H1 (cell line): ENCODE measurements around the gene KISS1R.

ENCODE experiments used
- ATF3 ChIP-seq: IDR thresholded peaks from 2 replicates; pipeline ENCODE4 v1.6.1; 2011; ENCODE audit warnings: low read depth, mild to moderate bottlenecking, low read length; ENCODE audit not compliant: insufficient read depth
- CEBPB ChIP-seq: IDR thresholded peaks from 2 replicates; pipeline ENCODE4 v1.6.1; 2012; ENCODE audit warnings: low read depth, low read length
- CHD1 ChIP-seq: IDR thresholded peaks from 2 replicates; pipeline ENCODE4 v1.6.1; 2012; ENCODE audit warnings: low read depth, low read length, improper control_type of control experiment
- CTCF ChIP-seq, 3 experiments: IDR thresholded peaks; 1 replicate in 2 of 3; 2 replicates in 1 of 3; pipeline versions ENCODE4 v1.5.1 to v1.6.1; 2011; ENCODE audit warnings: low read length in 3 of 3, mild to moderate bottlenecking in 3 of 3, inconsistent platforms in 2 of 3, low read depth in 1 of 3, moderate library complexity in 1 of 3; ENCODE audit not compliant: insufficient read depth in 1 of 3; ENCODE audit errors: control extremely low read depth in 1 of 3
- EGR1 ChIP-seq: IDR thresholded peaks from 2 replicates; pipeline ENCODE4 v1.6.1; 2011; ENCODE audit warnings: low read depth, low read length, borderline replicate concordance
- EP300 ChIP-seq, 2 experiments: IDR thresholded peaks; 1 replicate in 1 of 2; 2 replicates in 1 of 2; pipeline ENCODE4 v1.6.1; 2011 to 2012; ENCODE audit warnings: low read depth in 2 of 2, low read length in 2 of 2, mild to moderate bottlenecking in 2 of 2, borderline replicate concordance in 1 of 2, inconsistent platforms in 1 of 2, moderate library complexity in 1 of 2
- EZH2 ChIP-seq: fragments of 200-600 bp; sonication (generic); IDR thresholded peaks from 2 replicates; pipeline ENCODE4 v1.7.1; 2012; ENCODE audit warnings: low read depth, mild to moderate bottlenecking, moderate library complexity, low read length, inconsistent platforms; ENCODE audit not compliant: severe bottlenecking
- POLR2A ChIP-seq, 2 experiments: IDR thresholded peaks; 1 replicate in 1 of 2; 2 replicates in 1 of 2; pipeline ENCODE4 v1.6.1; 2011; ENCODE audit warnings: low read depth in 2 of 2, low read length in 2 of 2, mild to moderate bottlenecking in 2 of 2; ENCODE audit errors: control extremely low read depth in 1 of 2
- ZNF274 ChIP-seq: IDR thresholded peaks from 2 replicates; pipeline ENCODE4 v1.7.0; 2012; ENCODE audit warnings: low read length, borderline replicate concordance; ENCODE audit errors: extremely low read depth

GRCh38 chr19:931860-932647, 14.9 kb downstream of the KISS1R start:
- no peak for TF ChIP-seq CTCF (IDR thresholded peaks at IDR 0.05; ENCODE audit: control extremely low read depth in 1 of 3, insufficient read depth in 1 of 3, low read depth in 1 of 3, low read length in 3 of 3)
- no peak for TF ChIP-seq POLR2A (IDR thresholded peaks at IDR 0.05; ENCODE audit: control extremely low read depth in 1 of 2, low read depth in 2 of 2, low read length in 2 of 2)
- TF ChIP-seq EP300 (IDR thresholded peaks at IDR 0.05; ENCODE audit: borderline replicate concordance in 1 of 2, low read depth in 2 of 2, low read length in 2 of 2) = no peak
- no peak for TF ChIP-seq CEBPB
- TF ChIP-seq EGR1 = no peak
- TF ChIP-seq CHD1 = no peak
- no peak for TF ChIP-seq EZH2
- no peak for TF ChIP-seq ZNF274
- no peak for TF ChIP-seq ATF3
